Trophoblast cell (in vitro differentiated cells and primary cell): ENCODE results near the gene SOX6.

ENCODE experiments used
- DNase-seq, 2 donors: peaks; one replicate each; pipeline ENCODE4 v3.0.0-alpha.2; 2016
- H2AFZ ChIP-seq: 2 replicates; pipeline ENCODE4 v1.6.1; 2013; ENCODE audit warnings: low read length, moderate library complexity, mild to moderate bottlenecking; ENCODE audit not compliant: insufficient read depth, poor library complexity
- H2AK5ac ChIP-seq: 2 replicates; pipeline ENCODE4 v1.6.1; 2013; ENCODE audit warnings: mild to moderate bottlenecking, low read length
- H2BK120ac ChIP-seq: 2 replicates; pipeline ENCODE4 v1.6.1; 2013; ENCODE audit warnings: low read length, mild to moderate bottlenecking, moderate library complexity; ENCODE audit not compliant: insufficient read depth, poor library complexity
- H2BK12ac ChIP-seq: 2 replicates; pipeline ENCODE4 v1.6.1; 2013; ENCODE audit warnings: mild to moderate bottlenecking, low read length, moderate library complexity
- H2BK5ac ChIP-seq: 2 replicates; pipeline ENCODE4 v1.6.1; 2013; ENCODE audit warnings: low read length, low read depth, moderate library complexity, mild to moderate bottlenecking; ENCODE audit not compliant: poor library complexity
- H3K14ac ChIP-seq: 2 replicates; pipeline ENCODE4 v1.6.1; 2013; ENCODE audit warnings: mild to moderate bottlenecking, low read length
- H3K18ac ChIP-seq: 2 replicates; pipeline ENCODE4 v1.6.1; 2013; ENCODE audit warnings: mild to moderate bottlenecking, low read length
- H3K23ac ChIP-seq: 2 replicates; pipeline ENCODE4 v1.6.1; 2013; ENCODE audit warnings: low read length
- H3K27ac ChIP-seq: 2 replicates; pipeline ENCODE4 v1.5.1; 2013; ENCODE audit warnings: low read depth, mild to moderate bottlenecking, inconsistent platforms, low read length, moderate library complexity
- H3K27me3 ChIP-seq: 2 replicates; pipeline ENCODE4 v1.6.1; 2013; ENCODE audit warnings: inconsistent platforms, mild to moderate bottlenecking, low read length, moderate library complexity; ENCODE audit not compliant: insufficient read depth
- H3K36me3 ChIP-seq, 2 experiments: 1 replicate in 1 of 2; 2 replicates in 1 of 2; pipeline ENCODE4 v1.6.1; 2013; ENCODE audit warnings: low read length in 2 of 2, mild to moderate bottlenecking in 2 of 2, moderate library complexity in 1 of 2; ENCODE audit not compliant: insufficient read depth in 2 of 2, control insufficient read depth in 1 of 2
- H3K4ac ChIP-seq: 2 replicates; pipeline ENCODE4 v1.6.1; 2013; ENCODE audit warnings: low read depth, mild to moderate bottlenecking, low read length, moderate library complexity
- H3K4me1 ChIP-seq, 2 experiments: 1 replicate in 1 of 2; 2 replicates in 1 of 2; pipeline ENCODE4 v1.6.1; 2013; ENCODE audit warnings: low read length in 2 of 2, mild to moderate bottlenecking in 2 of 2, moderate library complexity in 1 of 2; ENCODE audit not compliant: insufficient read depth in 2 of 2, control insufficient read depth in 1 of 2
- H3K4me2 ChIP-seq: 2 replicates; pipeline ENCODE4 v1.6.1; 2013; ENCODE audit warnings: inconsistent platforms, mild to moderate bottlenecking, low read length, moderate library complexity
- H3K4me3 ChIP-seq: 2 replicates; pipeline ENCODE4 v1.5.1; 2013; ENCODE audit warnings: mild to moderate bottlenecking, low read depth, low read length, inconsistent platforms
- H3K79me1 ChIP-seq: one replicate; pipeline ENCODE4 v1.6.1; 2013; ENCODE audit warnings: low read length
- H3K79me2 ChIP-seq: 2 replicates; pipeline ENCODE4 v1.6.1; 2013; ENCODE audit warnings: low read length, mild to moderate bottlenecking; ENCODE audit not compliant: control insufficient read depth, insufficient read depth, poor library complexity
- H3K9ac ChIP-seq: 2 replicates; pipeline ENCODE4 v1.6.1; 2013; ENCODE audit warnings: mild to moderate bottlenecking, low read length
- H3K9me3 ChIP-seq: 2 replicates; pipeline ENCODE4 v1.6.1; 2013; ENCODE audit warnings: low read depth, mild to moderate bottlenecking, control low read depth, inconsistent platforms, low read length; ENCODE audit not compliant: insufficient read depth
- H4K12ac ChIP-seq: 2 replicates; pipeline ENCODE4 v1.6.1; 2013; ENCODE audit warnings: low read depth, mild to moderate bottlenecking, low read length, moderate library complexity
- H4K8ac ChIP-seq: 2 replicates; pipeline ENCODE4 v1.6.1; 2013; ENCODE audit warnings: low read depth, mild to moderate bottlenecking, low read length, moderate library complexity
- H4K91ac ChIP-seq: one replicate; pipeline ENCODE4 v1.6.1; 2013; ENCODE audit warnings: low read depth, mild to moderate bottlenecking, low read length, moderate library complexity
- WGBS: extraction: QIAGEN DNeasy Blood & Tissue Kit; methylation state at CpG from one replicate; pipeline ENCODE4 v1.1.7; 2013; ENCODE audit warnings: missing lambda C conversion rate; ENCODE audit not compliant: insufficient read length, insufficient coverage; ENCODE audit errors: extremely low coverage; 5-methylcytosine and 5-hydroxymethylcytosine counted together

Gene SOX6

GRCh38 chr11:15963266-15963665 lies 393.1 kb downstream of the SOX6 start:
- no peaks in the 10 kb centered on the region for H3K27me3 ChIP-seq
- H4K12ac ChIP-seq = no peak overlapping the region
- H2AK5ac ChIP-seq = no peak overlapping the region
- no peak overlapping the region for H3K4ac ChIP-seq
- WGBS = no CpG with 5 or more reads among the region's 1 CpG
- no peak for DNase-seq
- peaks cover 2% of the 10 kb centered on the region for H3K9me3 ChIP-seq
- peaks cover 0 to 4% of the 10 kb centered on the region in 2 experiments for H3K4me1 ChIP-seq
- H3K27ac ChIP-seq = no peak overlapping the region
- H3K14ac ChIP-seq = no peak overlapping the region
- H3K79me1 ChIP-seq = no peaks in the 10 kb centered on the region
- no peak overlapping the region for H4K91ac ChIP-seq
- no peak overlapping the region for H3K4me2 ChIP-seq
- no peak overlapping the region for H3K4me3 ChIP-seq
- H2BK5ac ChIP-seq = no peak overlapping the region
- no peak overlapping the region for H2BK120ac ChIP-seq
- H3K18ac ChIP-seq = no peak overlapping the region
- no peaks in the 10 kb centered on the region for H3K79me2 ChIP-seq
- H4K8ac ChIP-seq = no peak overlapping the region
- no peak overlapping the region for H3K23ac ChIP-seq
- H2BK12ac ChIP-seq = no peak overlapping the region
- no peak overlapping the region for H2AFZ ChIP-seq
- H3K9ac ChIP-seq = no peak overlapping the region
- no peaks in the 10 kb centered on the region for H3K36me3 ChIP-seq

- Histone ChIP-seq H4K8ac (no peak overlapping the region), H2AFZ (no peak overlapping the region), H3K27me3 (no peaks in the 10 kb centered on the region), H3K18ac (no peak overlapping the region), H2BK5ac (no peak overlapping the region), H3K4ac (no peak overlapping the region), H2BK12ac (no peak overlapping the region), H3K79me2 (no peaks in the 10 kb centered on the region), H3K9me3 (no peaks in the 10 kb centered on the region), H4K91ac (no peak overlapping the region), H3K4me1 (no peaks in the 10 kb centered on the region), H3K14ac (no peak overlapping the region), H3K79me1 (no peaks in the 10 kb centered on the region), H3K4me2 (no peak overlapping the region), H3K9ac (peak overlapping the region; percentile 33), H2AK5ac (no peak overlapping the region), H3K27ac (no peak overlapping the region), H3K4me3 (no peak overlapping the region), H3K23ac (no peak overlapping the region), H4K12ac (no peak overlapping the region), H2BK120ac (no peak overlapping the region), H3K36me3 (no peaks in the 10 kb centered on the region)
- DNase-seq = no peak
- no CpG with 5 or more reads among the region's 1 CpG for WGBS
These were observed 397.4 kb downstream of the SOX6 start for GRCh38 chr11:15958910-15959309.

GRCh38 chr11:15957234-15957633 lies 399.1 kb downstream of the SOX6 start:
- Histone ChIP-seq H3K18ac (no peak overlapping the region), H3K14ac (no peak overlapping the region), H3K4me3 (no peak overlapping the region), H3K4me2 (no peak overlapping the region), H3K4ac (no peak overlapping the region), H2BK120ac (no peak overlapping the region), H3K9ac (no peak overlapping the region), H3K79me1 (no peaks in the 10 kb centered on the region), H2AFZ (no peak overlapping the region), H3K23ac (no peak overlapping the region), H3K27ac (no peak overlapping the region), H4K8ac (no peak overlapping the region), H4K12ac (no peak overlapping the region), H3K4me1 (no peaks in the 10 kb centered on the region), H4K91ac (no peak overlapping the region), H2BK12ac (no peak overlapping the region), H3K9me3 (no peaks in the 10 kb centered on the region), H3K79me2 (no peaks in the 10 kb centered on the region), H3K36me3 (no peaks in the 10 kb centered on the region), H2AK5ac (no peak overlapping the region), H3K27me3 (no peaks in the 10 kb centered on the region), H2BK5ac (no peak overlapping the region)
- no CpG with 5 or more reads among the region's 2 CpGs for WGBS
- DNase-seq = no peak

GRCh38 chr11:15956302-15956701 lies 400.0 kb downstream of the SOX6 start:
- no peak overlapping the region for H3K4me2 ChIP-seq
- WGBS = no CpG with 5 or more reads among the region's 3 CpGs
- H3K27me3 ChIP-seq = no peaks in the 10 kb centered on the region
- H2BK120ac ChIP-seq = no peak overlapping the region
- no peaks in the 10 kb centered on the region for H3K9me3 ChIP-seq
- no peaks in the 10 kb centered on the region for H3K79me2 ChIP-seq
- no peak overlapping the region for H4K91ac ChIP-seq
- H3K4me3 ChIP-seq = no peak overlapping the region
- H3K36me3 ChIP-seq = no peaks in the 10 kb centered on the region
- H3K4ac ChIP-seq = no peak overlapping the region
- H3K27ac ChIP-seq = no peak overlapping the region
- H3K18ac ChIP-seq = no peak overlapping the region
- H2AFZ ChIP-seq = no peak overlapping the region
- H4K8ac ChIP-seq = no peak overlapping the region
- H3K23ac ChIP-seq = no peak overlapping the region
- no peak overlapping the region for H3K9ac ChIP-seq
- no peaks in the 10 kb centered on the region for H3K79me1 ChIP-seq
- H2BK5ac ChIP-seq = no peak overlapping the region
- H2AK5ac ChIP-seq = no peak overlapping the region
- DNase-seq = peak; percentile 13 to 65
- no peak overlapping the region for H3K14ac ChIP-seq
- H2BK12ac ChIP-seq = no peak overlapping the region
- H4K12ac ChIP-seq = no peak overlapping the region
- no peaks in the 10 kb centered on the region for H3K4me1 ChIP-seq
